Putamen (tissue), 1 donor: ENCODE data around the gene C10orf71.

Experiments used
- DNase-seq: peaks from one replicate; pipeline ENCODE4 v3.0.0-alpha.2; 2016; ENCODE audit warnings: low spot score

The C10orf71 gene

DNA sequence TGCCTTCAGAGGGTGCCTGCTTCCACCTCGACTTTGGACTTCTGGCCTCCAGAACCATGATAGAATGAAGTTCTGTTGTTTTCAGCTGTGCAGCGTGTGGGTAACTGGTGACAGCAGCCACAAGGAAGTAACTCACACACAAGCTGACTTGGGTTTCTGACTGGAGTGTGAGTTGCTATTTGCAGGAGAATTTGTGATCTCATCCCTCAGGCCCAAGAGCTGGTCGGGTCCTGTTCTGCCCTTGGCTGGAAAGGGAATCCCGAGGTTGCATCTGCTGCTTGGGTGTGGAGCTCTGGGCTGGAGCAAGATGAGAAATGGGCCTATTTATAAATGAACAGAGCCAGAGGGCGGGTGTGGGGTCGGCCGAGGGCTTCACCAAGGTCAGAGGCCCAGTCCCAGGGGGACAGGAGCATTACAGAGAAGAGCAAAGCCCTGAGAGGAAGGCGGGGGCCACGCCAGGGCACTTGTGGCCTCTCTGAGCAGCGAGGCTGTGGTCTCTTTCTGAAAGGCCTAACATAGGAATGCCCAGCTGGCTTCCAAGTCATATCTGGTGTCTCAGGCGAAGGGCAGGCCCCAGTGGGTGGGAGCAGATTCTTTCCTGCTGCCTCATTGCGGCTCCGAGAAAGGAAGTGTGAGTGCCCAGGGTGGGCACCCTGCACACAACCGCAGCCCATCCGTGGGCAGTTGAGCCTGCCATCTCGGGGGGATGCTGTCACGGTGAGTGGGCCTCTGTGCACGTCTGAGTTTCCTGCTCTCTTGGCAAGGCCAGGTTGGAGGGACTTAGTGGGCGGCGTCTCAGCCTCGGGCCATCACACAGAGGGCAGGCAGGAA is 26.5 kb upstream of the C10orf71 start:
- no peak for DNase-seq

DNA sequence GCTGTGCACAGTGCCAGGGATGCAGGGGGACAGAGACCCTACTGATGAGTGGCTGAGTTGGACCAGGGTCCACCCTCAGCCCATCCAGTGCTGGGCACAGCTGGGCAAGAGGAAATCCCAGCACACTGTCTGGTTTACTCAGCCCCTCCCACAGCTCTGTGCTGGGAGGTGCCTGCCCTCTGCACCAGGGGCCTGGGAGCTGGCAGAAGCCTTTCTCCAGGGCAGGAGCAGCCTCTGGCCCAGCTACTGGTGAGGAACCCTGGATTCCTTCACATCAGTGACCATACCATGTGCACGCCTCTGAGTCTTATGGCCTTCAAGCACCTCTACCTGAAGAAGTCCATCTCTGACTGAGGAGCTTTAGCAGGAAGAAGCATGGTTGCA is 25.9 kb upstream of the C10orf71 start:
- no peak for DNase-seq

DNA sequence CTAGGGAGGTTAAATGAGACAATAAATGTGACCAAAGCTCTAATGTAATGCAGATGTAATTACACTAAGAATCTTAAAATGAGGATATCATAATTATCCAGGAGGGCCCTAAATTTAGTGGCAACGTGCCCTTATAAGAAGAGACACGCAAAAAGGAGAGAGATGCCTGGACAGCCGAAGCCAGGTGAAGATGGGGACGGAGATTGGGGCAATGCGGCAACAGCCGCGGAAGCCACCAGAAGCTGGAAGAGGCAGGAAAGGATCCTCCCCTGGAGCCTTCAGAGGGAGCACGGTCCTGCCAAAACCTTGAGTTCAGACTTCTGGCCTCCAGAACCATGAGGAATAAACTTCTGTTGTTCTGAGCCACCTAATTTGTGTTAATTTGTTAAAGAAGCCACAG is 25.3 kb upstream of the C10orf71 start:
- DNase-seq, result no peak

GRCh38 chr10:49274886-49275285 is 24.1 kb upstream of the C10orf71 start:
- DNase-seq, result no peak

DNA sequence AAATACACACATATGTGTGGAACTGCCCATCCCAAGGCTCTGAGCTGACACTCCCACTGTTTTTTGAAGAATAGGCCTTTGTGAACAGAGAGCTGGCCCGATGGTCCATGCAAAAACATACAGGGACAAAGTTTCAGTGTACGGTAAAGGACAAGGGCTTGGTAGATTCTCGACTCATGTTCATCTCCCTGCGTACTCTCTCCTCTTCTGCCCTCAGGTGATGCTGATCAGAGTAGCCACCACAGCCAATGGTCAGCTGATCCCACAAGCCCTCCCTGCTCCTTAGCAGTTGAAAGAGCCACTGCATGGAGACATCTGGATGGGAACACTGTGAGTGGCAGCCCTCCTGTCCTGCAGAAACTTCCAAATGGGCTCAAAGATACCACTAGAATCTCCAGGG is 23.1 kb upstream of the C10orf71 start:
- no peak for DNase-seq

DNA sequence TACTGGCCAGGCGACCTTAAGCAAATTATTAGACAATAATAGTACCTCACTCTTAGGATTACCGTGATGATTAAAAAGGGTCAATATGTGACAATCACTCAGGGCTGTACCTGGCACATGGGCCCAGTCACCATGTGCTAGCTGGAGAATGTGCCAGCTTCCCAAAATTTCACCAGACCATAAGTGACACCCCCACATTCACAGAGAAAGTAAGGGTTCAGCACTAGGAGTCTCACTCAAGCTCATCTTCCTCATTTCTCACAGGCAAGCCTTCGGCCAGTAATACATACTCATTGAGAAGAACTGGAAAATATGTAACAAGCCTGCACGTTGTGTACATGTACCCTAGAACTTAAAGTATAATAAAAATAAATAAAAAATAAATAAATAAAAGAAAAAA is 22.4 kb upstream of the C10orf71 start:
- no peak for DNase-seq

DNA sequence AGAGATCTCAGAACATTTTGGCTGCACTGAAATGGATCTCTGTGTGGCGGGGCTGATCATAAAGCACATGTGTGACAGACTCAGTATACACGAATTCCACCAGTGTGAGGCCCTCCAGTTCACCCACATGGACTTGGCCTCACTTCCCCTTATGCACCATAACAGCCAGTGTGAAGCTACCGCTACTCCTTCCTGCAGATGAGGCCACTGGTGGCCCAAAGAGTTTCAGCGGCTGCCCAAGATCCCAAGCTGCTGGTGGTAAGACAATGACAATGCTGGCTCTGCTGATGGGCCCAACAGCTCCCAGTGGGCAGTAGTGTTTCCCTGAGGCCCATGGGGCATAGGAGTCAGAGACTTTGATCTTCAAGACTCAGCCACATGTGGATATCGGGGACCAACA is 21.0 kb upstream of the C10orf71 start:
- no peak for DNase-seq

- no peak for DNase-seq
Observed at GRCh38 chr10:49278497-49278981, 20.4 kb upstream of the C10orf71 start.

- DNase-seq, result no peak
Observed at GRCh38 chr10:49279015-49279880, 19.7 kb upstream of the C10orf71 start.

GRCh38 chr10:49280001-49280408 is 19.0 kb upstream of the C10orf71 start:
- DNase-seq, result no peak

GRCh38 chr10:49281461-49281860 is 17.5 kb upstream of the C10orf71 start:
- DNase-seq, result no peak

DNA sequence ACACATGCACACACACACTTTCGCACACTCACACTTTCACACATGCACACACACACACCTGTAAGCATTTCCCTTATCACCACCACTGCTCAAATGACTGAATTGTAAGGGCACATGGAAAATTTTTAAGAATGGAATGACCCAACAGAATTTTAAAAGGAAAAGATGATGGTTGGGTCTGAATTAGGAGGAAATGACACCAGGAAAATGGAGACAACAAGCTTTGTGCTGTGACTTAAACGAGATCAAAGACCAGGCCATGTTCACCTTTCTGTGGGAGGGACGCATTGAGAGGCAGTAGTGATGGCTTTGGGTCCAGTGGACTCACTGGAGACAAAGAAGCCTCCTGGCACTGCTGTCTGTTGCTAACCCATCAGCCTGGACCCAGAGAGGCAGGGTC is 16.7 kb upstream of the C10orf71 start:
- DNase-seq, result no peak

- no peak for DNase-seq
Observed at GRCh38 chr10:49282879-49283341, 16.1 kb upstream of the C10orf71 start.

GRCh38 chr10:49283491-49283890 is 15.5 kb upstream of the C10orf71 start:
- no peak for DNase-seq

DNA sequence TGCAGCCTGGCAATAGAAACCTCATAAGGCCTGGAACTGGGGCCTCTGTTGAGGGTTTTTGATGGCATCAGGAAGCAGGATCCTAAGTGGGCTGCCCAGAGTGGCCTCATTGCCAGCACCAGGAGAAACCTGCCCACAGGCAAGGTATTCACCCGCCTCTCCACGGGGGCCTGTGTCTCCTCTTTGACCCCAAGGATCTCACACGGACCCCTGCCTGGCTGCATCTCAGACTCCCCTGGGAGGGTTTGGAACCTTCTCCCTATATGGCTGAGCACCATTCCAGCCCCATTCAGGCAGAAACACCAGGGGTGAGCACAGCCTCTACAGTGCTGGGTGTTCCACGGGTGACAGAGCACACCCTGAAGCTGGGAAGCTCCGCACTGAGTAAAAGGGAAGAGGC is 14.6 kb upstream of the C10orf71 start:
- DNase-seq, result no peak

DNA sequence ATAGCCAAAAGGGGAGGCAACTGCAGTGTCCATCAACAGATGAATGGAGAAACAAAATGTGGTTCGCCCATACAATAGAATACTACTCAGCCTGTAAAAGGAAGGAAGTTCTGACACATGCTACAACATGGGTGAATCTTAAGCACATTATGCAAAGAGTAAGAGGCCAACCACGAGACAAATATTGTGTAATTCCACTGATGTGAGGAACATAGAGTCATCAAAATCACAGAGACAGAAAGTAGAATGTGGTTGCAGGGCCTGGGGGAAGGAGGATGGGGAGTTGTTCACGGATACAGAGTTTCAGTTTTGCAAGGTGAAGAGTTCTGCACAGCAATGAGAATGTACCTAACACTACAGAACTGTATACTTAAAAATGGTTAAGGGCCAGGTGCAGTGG is 13.7 kb upstream of the C10orf71 start:
- DNase-seq, result no peak

GRCh38 chr10:49286686-49287085 is 12.3 kb upstream of the C10orf71 start:
- DNase-seq, result no peak

DNA sequence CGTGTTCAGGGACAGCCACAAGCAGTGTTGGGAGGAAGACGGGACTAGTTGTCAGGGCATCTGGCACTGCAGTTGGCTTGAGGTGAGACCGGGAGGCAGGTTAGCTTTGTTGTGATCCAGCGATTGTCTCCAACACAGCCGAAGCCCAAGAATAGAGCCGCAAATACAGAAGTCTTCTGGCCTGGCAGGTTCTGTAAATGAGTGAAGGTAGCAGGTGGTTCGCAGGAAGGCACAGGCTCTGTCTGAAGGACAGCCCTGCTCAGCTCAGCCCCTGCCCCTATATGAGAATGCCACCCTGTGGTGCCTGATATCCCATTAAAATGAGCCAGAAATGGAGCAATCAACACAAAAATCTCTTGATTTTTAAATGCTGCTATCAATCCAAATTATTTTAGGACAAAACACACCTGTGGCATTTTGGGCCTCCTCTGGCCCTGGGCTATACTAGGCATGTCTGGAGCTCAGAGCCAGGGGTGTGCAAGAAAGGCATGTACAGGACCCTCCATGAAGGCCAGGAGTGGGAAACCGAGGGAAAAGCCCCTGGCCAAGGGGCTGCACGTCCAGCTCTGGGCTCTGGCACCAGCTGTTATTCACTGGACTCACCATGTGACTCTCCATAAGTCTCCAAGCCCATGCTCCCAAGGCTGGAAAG is 11.2 kb upstream of the C10orf71 start:
- no peak for DNase-seq

- DNase-seq, result no peak
Observed at GRCh38 chr10:49288341-49289065, 10.5 kb upstream of the C10orf71 start.

DNA sequence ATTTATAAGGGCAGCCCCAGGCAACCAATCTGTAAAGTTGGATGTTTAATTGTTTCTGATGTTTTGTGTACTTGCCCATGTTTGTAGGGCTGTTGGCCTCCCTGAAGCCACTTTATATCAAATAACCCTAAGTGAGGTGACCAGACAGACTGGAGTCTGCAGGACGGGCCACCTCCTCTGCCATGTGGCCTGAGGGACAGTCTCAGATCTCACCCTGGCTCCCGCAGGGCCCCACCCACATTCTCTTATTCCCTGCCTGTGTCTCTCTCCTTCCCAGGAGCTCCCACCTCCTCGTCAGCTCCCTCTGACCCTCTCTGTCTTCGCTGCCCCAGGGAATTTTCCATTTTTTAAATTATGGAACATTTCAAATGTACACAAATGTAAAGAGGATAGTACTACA is 9.5 kb upstream of the C10orf71 start:
- no peak for DNase-seq

GRCh38 chr10:49290131-49290530 is 8.8 kb upstream of the C10orf71 start:
- DNase-seq, result no peak

DNA sequence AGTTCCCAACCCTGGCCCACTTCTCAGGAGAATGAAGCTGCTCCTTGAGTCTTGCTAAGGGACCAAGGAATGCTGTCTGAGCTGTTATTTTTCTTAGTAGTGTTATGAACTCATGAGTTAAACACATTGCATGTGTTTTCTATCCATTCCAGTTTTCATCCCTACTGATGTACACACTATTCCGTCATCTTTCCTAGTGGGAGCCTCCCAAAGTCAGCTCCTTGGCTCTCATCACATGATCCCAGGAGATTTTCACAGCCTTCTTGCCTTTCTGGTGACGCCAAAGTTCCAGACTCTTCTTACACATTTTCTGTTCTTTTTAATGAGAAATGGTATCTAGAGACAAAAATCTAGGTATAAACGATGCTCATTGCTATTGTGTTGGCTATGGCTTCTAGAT is 8.4 kb upstream of the C10orf71 start:
- DNase-seq, result no peak
